Endometrial microvascular endothelial cells (primary cell): ENCODE results near the gene ECHDC1. TPM values are rescaled to one million over a fixed set of nuclear protein-coding genes. Genes with fewer than 3 reads are reported as not detected.

Experiments used
- in situ Hi-C: cut with HindIII; loops from 2 replicates; pipeline ENCODE4 v1.10.0; 2017; ENCODE audit warnings: low sequenced_read_pairs, low pct_unique_long_range_greater_than_20kb; ENCODE audit errors: inconsistent ontology term
- total RNA-seq: library from RNA; depleted of rRNA; stranded (reverse); fragments of >200 nt; gene quantifications from one replicate; pipeline ENCODE4 v1.2.3, GENCODE V29; 2015; ENCODE audit errors: inconsistent ontology term

The ECHDC1 gene
- total RNA-seq, 1 donor from 2014 or later = 93.4 TPM

DNA sequence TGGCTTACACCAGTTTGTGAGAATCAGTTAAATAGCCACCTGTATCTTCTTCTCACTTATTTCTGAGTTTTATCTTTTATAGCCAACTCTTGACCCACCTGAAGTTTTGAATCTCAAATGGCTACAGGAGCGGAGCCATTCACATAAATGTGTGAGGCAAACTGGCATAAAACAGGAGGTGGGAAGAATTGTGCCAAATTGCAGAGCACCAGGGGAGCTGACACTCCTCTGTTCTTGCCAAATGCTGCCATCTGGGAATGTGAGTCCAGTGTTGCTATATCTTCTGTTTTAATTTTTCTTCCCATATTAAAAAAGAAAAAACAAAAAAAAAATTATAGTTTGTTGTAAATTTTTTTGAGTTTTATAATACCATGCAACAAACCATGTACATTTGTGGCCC is 93.8 kb downstream of the ECHDC1 start:
- in situ Hi-C loops = no loop called here

GRCh38 chr6:127247114-127248096 is 96.0 kb downstream of the ECHDC1 start:
- in situ Hi-C loops = no loop called here

GRCh38 chr6:127243501-127243900 is 99.9 kb downstream of the ECHDC1 start:
- in situ Hi-C loops = no loop called here

Other genes starting within 250 kb of the ECHDC1 start
- gene RSPO3, start 224.9 kb downstream of the ECHDC1 start, total RNA-seq = 0.37 TPM
- gene RNF146, start 76.7 kb downstream of the ECHDC1 start, total RNA-seq = 16.8 TPM
- not detected for gene KIAA0408, start 115.8 kb upstream of the ECHDC1 start, total RNA-seq
- gene C6orf58, start 233.6 kb upstream of the ECHDC1 start, total RNA-seq = not detected